ENCODE measurements around the gene PDP2.

GRCh38 chr16:66853261-66854139 is 26.8 kb upstream of the PDP2 start:
- no peak for TF ChIP-seq POLR2A (IDR thresholded peaks at IDR 0.05)
- no peak for TF ChIP-seq CTCF (IDR thresholded peaks at IDR 0.05)

Data from transverse colon (tissue), 3 donors.